GM19023 (cell line): ENCODE measurements around the gene OR1L6.

Source experiments
- ATAC-seq: cut with Tn5 transposase; IDR thresholded peaks from one replicate; pipeline ENCODE4 v1.9.1; 2021; ENCODE audit warnings: mild to moderate bottlenecking, moderate library complexity; ENCODE audit not compliant: unreplicated experiment

OR1L6 gene

GRCh38 chr9:122742003-122742402 is at the start of gene OR1L6:
Gene OR1L6, plus strand, starts transcription at chr9:122742303. Its CDS starts 7,545 bp downstream, at chr9:122749848.
- no peak for ATAC-seq

GRCh38 chr9:122695696-122696095 is 46.4 kb upstream of the OR1L6 start:
- ATAC-seq, result no peak

- ATAC-seq, result no peak
These were observed 24.1 kb upstream of the OR1L6 start for GRCh38 chr9:122718038-122718437.

- no peak for ATAC-seq
These were observed 22.9 kb upstream of the OR1L6 start for GRCh38 chr9:122719218-122719617.

GRCh38 chr9:122723690-122724089 is 18.4 kb upstream of the OR1L6 start, which contains the start of gene OR1L4:
Gene OR1L4, plus strand, starts transcription at chr9:122723990. Its CDS starts 0 bp downstream, at chr9:122723990.
- no peak for ATAC-seq

- ATAC-seq, result no peak
These were observed 12.7 kb downstream of the OR1L6 start for GRCh38 chr9:122754825-122755224.

GRCh38 chr9:122767817-122768216 is 25.7 kb downstream of the OR1L6 start:
- no peak for ATAC-seq

- ATAC-seq, result no peak
These were observed 34.9 kb downstream of the OR1L6 start for GRCh38 chr9:122777052-122777451.

- no peak for ATAC-seq
These were observed 36.0 kb downstream of the OR1L6 start for GRCh38 chr9:122777935-122778627.

GRCh38 chr9:122779181-122779580 is 37.1 kb downstream of the OR1L6 start:
- ATAC-seq, result no peak

GRCh38 chr9:122780026-122780425 is 37.9 kb downstream of the OR1L6 start:
- ATAC-seq, result no peak

GRCh38 chr9:122781671-122782070 is 39.6 kb downstream of the OR1L6 start:
- ATAC-seq, result no peak

GRCh38 chr9:122785269-122785668 is 43.2 kb downstream of the OR1L6 start:
- ATAC-seq, result no peak

GRCh38 chr9:122786338-122786737 is 44.2 kb downstream of the OR1L6 start:
- ATAC-seq, result no peak

- ATAC-seq, result no peak
These were observed 46.7 kb downstream of the OR1L6 start, which contains the start of gene OR5C1 for GRCh38 chr9:122788831-122789230. Gene OR5C1, plus strand, starts transcription at chr9:122788933. Its CDS starts 0 bp downstream, at chr9:122788933.

GRCh38 chr9:122789256-122790046 is 47.3 kb downstream of the OR1L6 start:
- no peak for ATAC-seq

- ATAC-seq, result no peak
These were observed 50.0 kb downstream of the OR1L6 start for GRCh38 chr9:122791872-122792669.

GRCh38 chr9:122797316-122798063 is 55.4 kb downstream of the OR1L6 start:
- no peak for ATAC-seq
